GM12873 (cell line): Measurements from ENCODE around the gene CKM.

Source experiments
- TF ChIP-seq, protein P1 (sequence below): IDR thresholded peaks from 2 replicates; pipeline ENCODE4 v1.5.1; 2012; ENCODE audit warnings: low read depth, mild to moderate bottlenecking, moderate library complexity, low read length, control low read depth; ENCODE audit not compliant: insufficient read depth; ENCODE audit errors: missing control alignments

The CKM gene

GRCh38 chr19:45352914-45353796, 30.5 kb upstream of the CKM start:
- TF ChIP-seq, protein P1, sequence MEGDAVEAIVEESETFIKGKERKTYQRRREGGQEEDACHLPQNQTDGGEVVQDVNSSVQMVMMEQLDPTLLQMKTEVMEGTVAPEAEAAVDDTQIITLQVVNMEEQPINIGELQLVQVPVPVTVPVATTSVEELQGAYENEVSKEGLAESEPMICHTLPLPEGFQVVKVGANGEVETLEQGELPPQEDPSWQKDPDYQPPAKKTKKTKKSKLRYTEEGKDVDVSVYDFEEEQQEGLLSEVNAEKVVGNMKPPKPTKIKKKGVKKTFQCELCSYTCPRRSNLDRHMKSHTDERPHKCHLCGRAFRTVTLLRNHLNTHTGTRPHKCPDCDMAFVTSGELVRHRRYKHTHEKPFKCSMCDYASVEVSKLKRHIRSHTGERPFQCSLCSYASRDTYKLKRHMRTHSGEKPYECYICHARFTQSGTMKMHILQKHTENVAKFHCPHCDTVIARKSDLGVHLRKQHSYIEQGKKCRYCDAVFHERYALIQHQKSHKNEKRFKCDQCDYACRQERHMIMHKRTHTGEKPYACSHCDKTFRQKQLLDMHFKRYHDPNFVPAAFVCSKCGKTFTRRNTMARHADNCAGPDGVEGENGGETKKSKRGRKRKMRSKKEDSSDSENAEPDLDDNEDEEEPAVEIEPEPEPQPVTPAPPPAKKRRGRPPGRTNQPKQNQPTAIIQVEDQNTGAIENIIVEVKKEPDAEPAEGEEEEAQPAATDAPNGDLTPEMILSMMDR, result no peak

DNA sequence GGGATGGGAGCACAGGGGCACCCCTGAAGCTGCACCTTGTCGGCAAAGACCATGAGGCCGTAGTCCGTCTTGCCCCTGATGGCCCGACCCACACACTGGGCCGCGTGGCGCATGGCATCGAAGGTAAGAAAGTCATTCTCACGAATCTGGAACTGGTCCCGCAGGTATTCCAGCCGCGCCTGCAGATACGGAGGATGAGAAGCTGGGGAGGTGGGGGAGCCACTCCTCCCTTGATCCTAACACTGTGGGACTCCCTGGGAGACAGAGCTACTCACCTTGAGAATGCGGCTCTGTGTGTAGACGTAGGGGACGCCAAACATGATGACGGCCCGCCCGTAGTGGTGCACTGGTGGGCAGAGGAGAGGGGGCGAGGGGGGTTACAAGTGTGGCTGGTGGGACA, 29.8 kb upstream of the CKM start:
- TF ChIP-seq, protein P1, result no peak

- TF ChIP-seq, protein P1, result no peak
These were observed 29.4 kb upstream of the CKM start for GRCh38 chr19:45352062-45352461.

DNA sequence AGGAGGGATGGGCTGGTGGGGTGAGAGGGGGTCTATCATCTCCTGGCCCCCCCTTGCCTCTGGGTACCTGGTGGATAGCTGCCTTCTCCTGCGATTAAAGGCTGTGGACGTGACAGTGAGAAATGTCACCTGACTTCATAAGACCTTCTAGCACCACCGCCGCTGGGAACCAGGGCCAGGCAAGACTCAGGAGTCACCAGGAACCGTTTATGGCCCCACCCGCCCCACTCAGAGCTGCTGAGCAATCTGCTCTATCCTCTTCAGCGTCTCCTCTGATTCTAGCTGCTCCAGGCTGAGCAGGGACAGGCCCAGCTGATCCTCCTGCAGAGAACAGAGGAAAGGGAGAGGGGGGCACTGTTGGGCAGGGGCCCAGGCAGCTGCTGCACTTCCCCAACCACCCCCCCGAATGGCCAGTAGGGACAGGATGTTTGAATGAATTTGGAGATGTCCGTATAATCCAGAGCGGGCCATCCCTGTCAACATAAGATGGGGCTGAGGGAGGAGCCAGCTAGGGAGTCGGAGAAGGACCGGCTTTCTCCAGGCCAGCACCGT, 28.8 kb upstream of the CKM start:
- TF ChIP-seq, protein P1, result no peak

DNA sequence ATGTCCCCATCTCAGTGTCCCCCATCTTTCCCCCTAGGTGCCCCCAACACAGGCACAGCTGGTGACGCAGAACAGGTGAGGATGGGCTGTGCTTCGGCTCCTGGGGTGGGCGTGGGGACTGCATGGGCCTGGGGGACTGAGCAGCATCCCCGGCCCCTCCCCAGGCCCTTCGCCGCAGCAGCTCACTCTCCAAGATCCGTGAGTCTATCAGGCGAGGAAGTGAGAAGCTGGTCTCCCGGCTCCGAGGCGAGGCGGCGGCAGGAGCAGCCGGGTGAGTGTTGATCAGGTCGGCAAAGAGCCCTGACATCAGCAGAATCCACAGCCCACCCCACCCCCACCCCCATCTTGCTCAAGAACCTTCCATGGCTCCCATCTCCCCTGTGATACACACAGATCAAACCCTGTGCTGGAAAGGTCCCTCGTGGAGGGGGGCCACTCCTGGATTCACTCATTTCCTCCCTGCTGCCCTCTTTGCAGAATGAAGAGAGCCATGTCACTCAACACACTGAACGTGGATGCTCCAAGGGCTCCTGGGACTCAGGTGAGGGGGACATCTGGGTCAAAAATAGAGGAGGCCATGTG, 27.9 kb upstream of the CKM start:
- TF ChIP-seq, protein P1, result no peak

- TF ChIP-seq, protein P1, result no peak
These were observed 26.8 kb upstream of the CKM start for GRCh38 chr19:45349430-45349941.

DNA sequence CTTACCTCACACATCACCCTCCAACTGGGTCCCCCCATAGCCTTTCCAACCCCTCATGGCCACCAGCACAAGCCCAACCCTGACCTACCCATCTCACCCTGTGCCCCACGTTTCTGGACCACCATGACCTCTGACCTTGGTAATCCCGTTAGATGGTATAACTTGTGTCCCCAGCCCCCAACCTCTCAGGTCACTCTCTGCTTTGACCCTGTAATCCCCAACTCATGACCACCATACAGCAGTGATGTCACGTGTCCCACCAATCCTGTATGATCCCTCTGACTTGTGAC, 26.4 kb upstream of the CKM start:
- TF ChIP-seq, protein P1, result no peak
